Dendritic cell treated with granulocyte-macrophage colony-stimulating factor and Interleukin-4, amounts not matched to agents 40 ng/mL and 50 ng/mL, for 4 days (primary cell): ENCODE data around the gene STIL.
"Not testable (repeated sequence)": the region's sequence is repeated elsewhere in the genome, so short reads cannot be mapped to it uniquely, and the experiment has no call there.

ENCODE experiments used
- H3K27ac Mint-ChIP-seq: one replicate; pipeline ENCODE4 v1.8.0; 2022; ENCODE audit warnings: mild to moderate bottlenecking, mixed read lengths
- H3K27me3 Mint-ChIP-seq: one replicate; pipeline ENCODE4 v1.8.0; 2022; ENCODE audit warnings: mild to moderate bottlenecking, mixed read lengths
- H3K36me3 Mint-ChIP-seq: one replicate; pipeline ENCODE4 v1.8.0; 2022; ENCODE audit warnings: low read depth, mixed read lengths
- H3K4me1 Mint-ChIP-seq: one replicate; pipeline ENCODE4 v1.8.0; 2022; ENCODE audit warnings: low read depth, mixed read lengths
- H3K4me3 Mint-ChIP-seq: one replicate; pipeline ENCODE4 v1.8.0; 2022; ENCODE audit warnings: mild to moderate bottlenecking, moderate library complexity, mixed read lengths
- H3K9me3 Mint-ChIP-seq: one replicate; pipeline ENCODE4 v1.8.0; 2022; ENCODE audit warnings: mixed read lengths
- intact Hi-C: fragments of 100-400 bp; cut with micrococcal nuclease; formaldehyde crosslinking; loops from one replicate; pipeline ENCODE4 v1.15.0; 2022

The STIL gene

GRCh38 chr1:47294863-47295262 is 19.1 kb downstream of the STIL start:
- H3K9me3 Mint-ChIP-seq, intact Hi-C loops, H3K27ac Mint-ChIP-seq, H3K36me3 Mint-ChIP-seq, H3K4me1 Mint-ChIP-seq, H3K27me3 Mint-ChIP-seq, H3K4me3 Mint-ChIP-seq: not testable (repeated sequence)

- H3K27me3 Mint-ChIP-seq, H3K4me1 Mint-ChIP-seq, H3K27ac Mint-ChIP-seq, H3K9me3 Mint-ChIP-seq, intact Hi-C loops, H3K36me3 Mint-ChIP-seq: not testable (repeated sequence)
- peak overlapping the region; percentile 26 for H3K4me3 Mint-ChIP-seq
Observed at GRCh38 chr1:47288116-47288515, 25.8 kb downstream of the STIL start.

GRCh38 chr1:47280142-47280541 is 33.8 kb downstream of the STIL start:
- intact Hi-C loops: no loop called here
- Mint-ChIP-seq H3K4me1 (no peaks in the 10 kb centered on the region), H3K9me3 (no peaks in the 10 kb centered on the region), H3K27ac (no peak overlapping the region), H3K4me3 (no peak overlapping the region), H3K27me3 (no peaks in the 10 kb centered on the region), H3K36me3 (peaks cover 9% of the 10 kb centered on the region)

GRCh38 chr1:47276850-47277249 is 37.1 kb downstream of the STIL start:
- Mint-ChIP-seq H3K27me3 (no peaks in the 10 kb centered on the region), H3K4me1 (no peaks in the 10 kb centered on the region), H3K36me3 (peaks cover 12% of the 10 kb centered on the region), H3K4me3 (no peak overlapping the region), H3K27ac (no peak overlapping the region), H3K9me3 (no peaks in the 10 kb centered on the region)
- intact Hi-C loops: no loop called here

- H3K4me3 Mint-ChIP-seq, intact Hi-C loops, H3K27me3 Mint-ChIP-seq, H3K9me3 Mint-ChIP-seq, H3K27ac Mint-ChIP-seq, H3K4me1 Mint-ChIP-seq: not testable (repeated sequence)
- peaks cover 14% of the 10 kb centered on the region for H3K36me3 Mint-ChIP-seq
Observed at GRCh38 chr1:47275811-47276210, 38.1 kb downstream of the STIL start.

GRCh38 chr1:47265529-47265928 is 48.4 kb downstream of the STIL start:
- H3K27ac Mint-ChIP-seq, H3K4me3 Mint-ChIP-seq, H3K4me1 Mint-ChIP-seq, intact Hi-C loops, H3K9me3 Mint-ChIP-seq, H3K27me3 Mint-ChIP-seq: not testable (repeated sequence)
- peaks cover 25% of the 10 kb centered on the region for H3K36me3 Mint-ChIP-seq

GRCh38 chr1:47262787-47263413 is 51.0 kb downstream of the STIL start:
- H3K27me3 Mint-ChIP-seq: no peaks in the 10 kb centered on the region
- peaks cover 15% of the 10 kb centered on the region for H3K36me3 Mint-ChIP-seq
- H3K4me3 Mint-ChIP-seq: no peak overlapping the region
- intact Hi-C loops: loop anchor here (1.0 kb wide), 2 partner anchors 70 to 84 kb away; no protein-coding TSS in a partner anchor
- H3K4me1 Mint-ChIP-seq: no peaks in the 10 kb centered on the region
- H3K27ac Mint-ChIP-seq: no peak overlapping the region
- H3K9me3 Mint-ChIP-seq: no peaks in the 10 kb centered on the region

GRCh38 chr1:47257224-47257623 is 56.7 kb downstream of the STIL start:
- Mint-ChIP-seq H3K9me3 (no peaks in the 10 kb centered on the region), H3K4me3 (no peak overlapping the region), H3K27me3 (no peaks in the 10 kb centered on the region), H3K36me3 (peaks cover 5% of the 10 kb centered on the region), H3K4me1 (no peaks in the 10 kb centered on the region), H3K27ac (no peak overlapping the region)
- intact Hi-C loops: no loop called here

GRCh38 chr1:47252795-47253194 is 61.2 kb downstream of the STIL start:
- Mint-ChIP-seq H3K27me3 (no peaks in the 10 kb centered on the region), H3K4me3 (no peak overlapping the region), H3K4me1 (no peaks in the 10 kb centered on the region), H3K27ac (no peak overlapping the region), H3K36me3 (peaks cover 6% of the 10 kb centered on the region), H3K9me3 (no peaks in the 10 kb centered on the region)
- intact Hi-C loops: no loop called here

GRCh38 chr1:47252369-47252768 is 61.6 kb downstream of the STIL start:
- Mint-ChIP-seq H3K27ac (no peak overlapping the region), H3K36me3 (peaks cover 6% of the 10 kb centered on the region), H3K9me3 (no peaks in the 10 kb centered on the region), H3K4me1 (no peaks in the 10 kb centered on the region), H3K27me3 (no peaks in the 10 kb centered on the region), H3K4me3 (no peak overlapping the region)
- intact Hi-C loops: no loop called here

GRCh38 chr1:47249755-47250154 is 64.2 kb downstream of the STIL start:
- no peak overlapping the region for H3K27ac Mint-ChIP-seq
- H3K36me3 Mint-ChIP-seq: peaks cover 6% of the 10 kb centered on the region
- intact Hi-C loops: no loop called here
- no peak overlapping the region for H3K4me3 Mint-ChIP-seq
- H3K9me3 Mint-ChIP-seq: no peaks in the 10 kb centered on the region
- peaks cover under 1% of the 10 kb centered on the region for H3K4me1 Mint-ChIP-seq
- peaks cover 5% of the 10 kb centered on the region for H3K27me3 Mint-ChIP-seq

GRCh38 chr1:47244339-47244862 is 69.5 kb downstream of the STIL start:
- no peak overlapping the region for H3K27ac Mint-ChIP-seq
- H3K4me1 Mint-ChIP-seq: peaks cover 16% of the 10 kb centered on the region
- intact Hi-C loops: no loop called here
- H3K9me3 Mint-ChIP-seq: no peaks in the 10 kb centered on the region
- H3K27me3 Mint-ChIP-seq: peaks cover 33% of the 10 kb centered on the region
- no peaks in the 10 kb centered on the region for H3K36me3 Mint-ChIP-seq
- H3K4me3 Mint-ChIP-seq: no peak overlapping the region

GRCh38 chr1:47243910-47244309 is 70.0 kb downstream of the STIL start:
- H3K27ac Mint-ChIP-seq: no peak overlapping the region
- peaks cover 36% of the 10 kb centered on the region for H3K27me3 Mint-ChIP-seq
- no peaks in the 10 kb centered on the region for H3K36me3 Mint-ChIP-seq
- H3K4me1 Mint-ChIP-seq: peaks cover 20% of the 10 kb centered on the region
- intact Hi-C loops: no loop called here
- H3K4me3 Mint-ChIP-seq: no peak overlapping the region
- no peaks in the 10 kb centered on the region for H3K9me3 Mint-ChIP-seq

GRCh38 chr1:47241114-47242113 is 72.5 kb downstream of the STIL start:
- Mint-ChIP-seq H3K27ac (no peak overlapping the region), H3K4me3 (no peak overlapping the region), H3K4me1 (peaks cover 28% of the 10 kb centered on the region), H3K27me3 (peaks cover 45% of the 10 kb centered on the region), H3K9me3 (no peaks in the 10 kb centered on the region), H3K36me3 (no peaks in the 10 kb centered on the region)
- intact Hi-C loops: no loop called here
